SHP77 treated with DMSO at 0.1 percent for 48 hours (cell line): ENCODE data around the gene MLEC.
"Not testable (repeated sequence)": the region's sequence is repeated elsewhere in the genome, so short reads cannot be mapped to it uniquely, and the experiment has no call there.

Experiments
- DNase-seq: peaks from one replicate; lab custom pipeline; 2025; lab: John Stamatoyannopoulos, UW

MLEC gene

GRCh38 chr12:120663741-120664140 is 23.2 kb upstream of the MLEC start:
- DNase-seq: no peak

- DNase-seq: no peak
Observed at GRCh38 chr12:120666571-120667390, 20.2 kb upstream of the MLEC start.

- no peak for DNase-seq
Observed at GRCh38 chr12:120668091-120668867, 18.7 kb upstream of the MLEC start.

- no peak for DNase-seq
Observed at GRCh38 chr12:120668868-120669840, 17.8 kb upstream of the MLEC start.

GRCh38 chr12:120670237-120670636 is 16.7 kb upstream of the MLEC start:
- not testable (repeated sequence) for DNase-seq

GRCh38 chr12:120670667-120671066 is 16.3 kb upstream of the MLEC start:
- DNase-seq: no peak

- no peak for DNase-seq
Observed at GRCh38 chr12:120674097-120674636, 12.8 kb upstream of the MLEC start.

- DNase-seq: no peak
Observed at GRCh38 chr12:120677765-120678473, 9.0 kb upstream of the MLEC start.

GRCh38 chr12:120678572-120678971 is 8.4 kb upstream of the MLEC start:
- DNase-seq: no peak

- no peak for DNase-seq
Observed at GRCh38 chr12:120680165-120680738, 6.7 kb upstream of the MLEC start.

GRCh38 chr12:120684523-120684932 is 2.4 kb upstream of the MLEC start:
- DNase-seq: no peak

GRCh38 chr12:120685522-120685921 is 1.4 kb upstream of the MLEC start:
- no peak for DNase-seq

GRCh38 chr12:120686151-120686689 is 729 bp upstream of the MLEC start:
- DNase-seq: peak; percentile 96

- no peak for DNase-seq
Observed at GRCh38 chr12:120687578-120688289, 785 bp downstream of the MLEC start.

GRCh38 chr12:120688527-120689071 is 1.6 kb downstream of the MLEC start:
- DNase-seq: peak; percentile 2

GRCh38 chr12:120689397-120690082 is 2.6 kb downstream of the MLEC start:
- DNase-seq: no peak

- DNase-seq: no peak
Observed at GRCh38 chr12:120690083-120690450, 3.1 kb downstream of the MLEC start.

GRCh38 chr12:120690978-120691377 is 4.0 kb downstream of the MLEC start:
- DNase-seq: no peak

GRCh38 chr12:120692524-120693033 is 5.6 kb downstream of the MLEC start:
- no peak for DNase-seq
